ENCODE data around the gene EXD2.
"Not testable (repeated sequence)": the region's sequence is repeated elsewhere in the genome, so short reads cannot be mapped to it uniquely, and the experiment has no call there.

EXD2 gene

GRCh38 chr14:69191340-69192111, at the start of gene EXD2:
Gene EXD2 (plus strand): TSS chr14:69191498. CDS start chr14:69209471, 17,973 bp downstream.
- DNase-seq = peak; percentile 88

DNA sequence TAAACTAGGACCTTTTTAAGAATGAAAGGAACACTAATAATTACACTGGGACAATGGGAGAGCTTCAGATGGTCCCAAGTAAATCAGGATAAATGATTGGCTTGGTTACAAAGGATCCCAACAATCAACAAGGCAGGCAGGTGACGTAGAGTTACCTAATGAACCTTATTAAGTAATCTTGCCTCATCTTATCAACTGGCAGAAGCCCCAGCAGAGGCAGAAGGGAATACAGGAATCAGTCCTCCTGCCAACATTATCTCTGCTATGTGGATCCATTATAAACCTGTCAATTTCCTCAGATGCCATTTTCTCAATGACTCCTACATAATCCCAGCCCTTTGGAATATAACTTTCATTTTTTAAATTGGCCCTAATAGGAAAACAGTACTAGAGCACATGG, 49.7 kb upstream of the EXD2 start:
- no peak for DNase-seq

GRCh38 chr14:69142101-69142500, 49.2 kb upstream of the EXD2 start:
- no peak for DNase-seq

DNA sequence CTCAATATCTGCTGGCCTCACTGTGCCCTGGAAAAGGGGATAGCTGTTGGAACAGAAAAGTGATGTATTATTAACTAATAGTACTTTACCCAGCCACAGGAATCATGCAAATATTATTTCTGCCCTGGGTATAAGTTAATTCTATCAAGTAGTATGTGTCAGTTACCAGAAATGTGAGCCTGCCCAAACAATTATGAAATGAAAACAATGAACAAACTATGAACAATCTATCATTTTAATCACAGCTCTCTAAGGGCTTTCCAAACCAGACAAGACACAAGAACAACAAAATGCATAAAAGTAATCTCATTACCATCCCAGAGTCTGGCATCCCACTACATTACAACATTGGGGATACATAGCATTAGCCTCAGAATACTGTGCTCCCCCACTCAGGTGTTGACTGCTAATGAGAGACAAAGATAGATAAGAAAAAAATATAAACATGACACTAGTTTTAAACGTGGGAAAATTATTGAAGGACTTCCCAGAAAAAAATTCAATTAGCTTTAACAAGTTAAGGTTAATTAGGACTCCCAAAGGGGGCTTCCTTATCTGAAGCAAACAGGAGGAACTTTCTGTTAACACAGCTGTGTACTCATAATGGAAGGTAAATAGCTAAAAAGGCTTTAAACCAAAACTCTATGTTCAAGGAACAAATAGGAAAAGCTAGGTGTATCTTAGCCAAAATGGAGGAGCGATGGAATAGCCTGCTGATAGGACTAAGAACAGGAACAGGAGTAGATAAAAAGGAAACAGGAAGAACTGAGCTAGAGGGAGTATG, 41.6 kb upstream of the EXD2 start:
- no peak for DNase-seq

GRCh38 chr14:69151458-69152180, 39.7 kb upstream of the EXD2 start:
- DNase-seq = no peak

GRCh38 chr14:69152181-69152901, 39.0 kb upstream of the EXD2 start:
- no peak for DNase-seq

DNA sequence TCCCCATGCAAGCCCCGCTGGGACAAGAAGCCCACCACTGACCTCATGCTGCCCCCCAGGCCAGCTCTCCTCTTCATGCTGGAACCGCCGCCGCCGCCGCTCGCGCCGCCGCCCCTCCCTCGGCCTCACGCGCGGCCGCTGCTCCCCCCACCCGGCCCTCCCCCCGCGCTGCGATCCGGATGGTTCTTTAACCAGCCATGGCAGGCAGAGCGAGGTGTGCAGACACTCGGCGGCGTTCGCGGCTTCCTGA, 38.5 kb upstream of the EXD2 start, which contains the start of gene DCAF5:
Gene DCAF5, minus strand, starts transcription at position 218 of the 250 bp plus-strand sequence. Its CDS starts 141 bp downstream, at position 77.
- no peak for DNase-seq

DNA sequence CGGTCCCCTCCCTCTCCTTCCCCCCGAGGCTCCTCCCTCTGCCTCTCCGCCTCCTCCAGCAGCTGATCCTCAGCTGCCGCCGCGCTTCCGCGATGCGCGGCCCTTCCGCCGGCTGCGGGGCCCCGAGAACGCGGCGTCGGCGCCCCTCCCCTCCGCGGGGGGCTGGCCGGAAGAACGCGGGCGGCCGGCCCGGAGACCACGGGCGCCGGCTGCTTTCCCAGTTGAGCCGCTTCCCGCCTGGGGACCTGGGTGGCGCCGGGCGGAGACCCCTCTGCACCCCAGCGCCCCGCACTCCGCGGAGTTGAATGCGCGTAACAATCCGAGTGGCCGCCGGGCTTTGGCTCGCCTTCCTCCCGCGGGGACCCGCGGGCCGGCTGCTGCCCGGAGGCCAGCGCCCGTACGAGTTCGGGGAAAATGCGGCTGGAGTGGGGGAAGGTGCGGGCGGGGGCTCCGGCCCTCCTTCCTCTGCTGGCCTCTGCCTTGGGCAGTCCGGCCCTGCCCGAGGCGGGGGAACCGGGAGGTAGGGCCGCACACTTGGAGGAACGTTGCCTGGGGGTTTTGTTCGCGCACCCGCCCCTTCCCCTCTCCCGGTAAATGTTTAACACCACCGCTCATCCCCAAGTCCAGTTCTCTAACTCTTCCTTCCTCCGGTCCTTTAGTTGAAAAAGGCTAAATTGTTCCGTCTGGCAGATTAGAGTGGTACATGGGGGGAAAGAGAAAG, 38.0 kb upstream of the EXD2 start:
- peak; percentile 78 for DNase-seq

- DNase-seq = no peak
These were observed 37.4 kb upstream of the EXD2 start for GRCh38 chr14:69153873-69154270.

DNA sequence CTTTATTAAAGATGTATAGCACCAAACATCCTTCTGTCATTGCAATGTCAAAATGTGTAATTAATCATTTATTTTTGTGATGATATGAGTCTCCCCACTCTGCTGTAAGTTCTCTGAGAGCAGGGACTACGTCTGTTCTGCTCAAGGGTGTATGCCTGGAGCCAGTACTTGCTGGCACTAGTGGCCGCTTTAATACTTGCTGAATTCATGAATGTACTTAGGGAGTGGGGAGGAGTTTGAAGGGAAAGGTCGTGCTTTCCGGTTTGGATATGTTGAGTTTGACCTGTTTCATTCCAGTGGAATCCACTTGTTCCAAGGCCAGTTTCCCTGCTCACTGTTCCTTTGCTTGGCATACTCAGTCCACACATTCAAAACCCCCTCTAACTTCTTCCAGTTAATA, 36.5 kb upstream of the EXD2 start:
- DNase-seq = no peak

- no peak for DNase-seq
These were observed 35.1 kb upstream of the EXD2 start for GRCh38 chr14:69156224-69156623.

DNA sequence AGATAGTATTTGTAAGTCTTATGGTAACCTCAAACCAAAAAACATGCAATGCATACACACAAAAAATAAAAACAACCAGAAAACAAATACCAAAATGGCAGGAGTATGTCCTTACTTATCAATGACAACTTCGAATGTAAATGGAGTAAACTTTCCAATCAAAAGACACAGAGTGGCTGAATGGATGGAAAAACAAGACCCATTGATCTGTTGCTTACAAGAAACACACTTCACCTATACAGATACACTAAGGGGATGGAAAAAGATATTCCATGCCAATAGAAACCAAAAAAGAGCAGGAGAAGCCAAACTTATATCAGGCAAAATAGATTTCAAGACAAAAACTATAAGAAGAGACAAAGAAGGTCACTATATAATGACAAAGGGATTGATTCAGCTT, 29.7 kb upstream of the EXD2 start:
- no peak for DNase-seq

GRCh38 chr14:69165787-69166186, 25.5 kb upstream of the EXD2 start:
- not testable (repeated sequence) for DNase-seq

GRCh38 chr14:69170839-69171238, 20.5 kb upstream of the EXD2 start:
- no peak for DNase-seq

- DNase-seq = no peak
These were observed 19.7 kb upstream of the EXD2 start for GRCh38 chr14:69171569-69171968.

GRCh38 chr14:69175130-69175529, 16.2 kb upstream of the EXD2 start:
- DNase-seq = no peak

GRCh38 chr14:69181491-69181890, 9.8 kb upstream of the EXD2 start:
- DNase-seq = no peak

DNA sequence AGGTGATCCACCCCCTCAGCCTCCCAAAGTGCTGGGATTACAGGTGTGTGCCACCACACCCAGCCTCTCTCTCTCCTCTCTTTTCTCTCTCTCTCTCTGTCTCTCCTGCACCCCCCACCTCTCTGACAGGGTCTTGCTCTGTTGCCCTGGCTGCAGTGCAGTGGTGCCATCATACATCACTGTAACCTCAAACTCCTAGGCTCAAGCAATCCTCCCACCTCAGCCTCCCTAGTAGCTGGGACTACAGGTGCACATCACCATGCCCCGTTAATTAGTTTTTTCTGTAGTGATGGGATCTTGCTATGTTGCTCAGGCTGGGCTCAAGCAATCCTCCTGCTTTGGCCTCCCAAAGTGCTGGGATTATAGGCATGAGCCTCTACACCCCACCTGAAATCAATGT, 8.7 kb upstream of the EXD2 start:
- not testable (repeated sequence) for DNase-seq

DNA sequence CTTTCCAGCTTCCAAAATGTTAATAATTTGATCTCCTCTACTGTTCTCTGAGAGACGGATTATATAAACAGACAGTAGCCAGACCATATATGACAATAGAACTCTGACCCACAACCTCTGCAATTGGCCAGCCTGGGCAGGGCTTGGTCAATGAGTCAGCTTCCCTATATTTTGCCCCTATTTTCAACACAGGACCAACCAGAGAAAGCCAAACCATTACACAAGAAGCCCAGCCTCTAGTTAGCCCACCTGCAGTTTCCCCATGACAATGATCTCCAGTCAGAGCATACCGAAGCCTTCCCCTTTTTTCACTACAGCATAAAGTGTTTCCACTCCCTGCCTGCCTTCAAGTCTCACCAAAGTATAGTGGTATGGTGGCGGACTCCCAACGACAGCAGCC, 7.6 kb upstream of the EXD2 start:
- no peak for DNase-seq

DNA sequence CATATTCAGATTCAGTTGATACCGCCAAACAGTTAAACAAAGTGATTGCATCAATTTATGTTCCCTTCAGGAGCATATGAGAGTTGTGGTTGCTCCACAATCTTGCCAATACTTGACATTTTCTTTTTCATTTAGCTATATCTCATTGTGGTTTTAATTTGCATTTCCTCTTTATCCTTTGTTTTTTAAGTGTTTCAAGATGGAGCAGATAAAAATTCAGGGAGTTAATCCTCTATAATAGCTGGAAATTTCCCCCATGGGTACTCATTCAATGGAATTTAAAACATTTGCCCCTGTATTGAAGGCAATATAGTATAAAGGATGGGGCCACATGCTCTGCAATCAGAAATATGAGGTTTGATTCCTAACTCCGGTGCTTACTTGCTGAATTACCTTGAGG, 1.1 kb upstream of the EXD2 start:
- no peak for DNase-seq

GRCh38 chr14:69193721-69194120, 2.4 kb downstream of the EXD2 start:
- DNase-seq = no peak

- no peak for DNase-seq
These were observed 8.5 kb downstream of the EXD2 start for GRCh38 chr14:69199786-69200185.

GRCh38 chr14:69204753-69205152, 13.5 kb downstream of the EXD2 start:
- DNase-seq = no peak

Measured in NCI-H2081 treated with DMSO at 0.1 percent for 48 hours (cell line).